Neuron (in vitro differentiated cells): Measurements from ENCODE around the gene RTP1.
"Not testable (repeated sequence)": the region's sequence is repeated elsewhere in the genome, so short reads cannot be mapped to it uniquely, and the experiment has no call there.

ENCODE experiments used
- H2AFZ ChIP-seq: one replicate; pipeline ENCODE4 v1.6.1; 2013; ENCODE audit warnings: low read depth, mild to moderate bottlenecking, inconsistent platforms, low read length, moderate library complexity
- H3K27me3 ChIP-seq: one replicate; pipeline ENCODE4 v1.6.1; 2013; ENCODE audit warnings: low read length; ENCODE audit not compliant: insufficient read depth
- H3K36me3 ChIP-seq: one replicate; pipeline ENCODE4 v1.6.1; 2013; ENCODE audit warnings: low read length; ENCODE audit not compliant: insufficient read depth
- H3K4me1 ChIP-seq: one replicate; pipeline ENCODE4 v1.6.1; 2013; ENCODE audit warnings: low read length; ENCODE audit not compliant: insufficient read depth
- H3K4me3 ChIP-seq: 2 replicates; pipeline ENCODE4 v1.5.1; 2013; ENCODE audit warnings: mild to moderate bottlenecking, low read length, moderate library complexity
- H3K9me3 ChIP-seq: one replicate; pipeline ENCODE4 v1.6.1; 2013; ENCODE audit warnings: low read length

RTP1 gene

DNA sequence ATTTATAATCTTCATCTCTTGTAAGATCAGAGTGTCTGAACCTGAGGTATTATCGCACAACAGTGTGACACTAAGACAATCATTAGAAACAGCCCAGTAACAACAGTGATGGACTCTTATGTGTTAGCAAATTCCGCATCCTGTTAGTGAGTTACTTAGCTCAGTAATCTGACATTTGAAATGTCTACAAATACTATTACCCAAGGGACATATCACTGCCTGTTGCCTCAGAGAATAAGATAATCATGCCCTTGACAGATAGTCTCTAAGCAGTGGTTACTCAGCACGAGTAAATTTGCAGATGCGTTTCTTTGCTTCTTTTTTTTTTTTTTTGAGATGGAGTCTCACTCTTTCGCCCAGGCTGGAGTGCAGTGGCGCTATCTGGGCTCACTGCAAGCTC, 13.4 kb upstream of the RTP1 start:
- Histone ChIP-seq H2AFZ (no peak overlapping the region), H3K4me3 (no peak overlapping the region), H3K27me3 (no peaks in the 10 kb centered on the region), H3K36me3 (no peaks in the 10 kb centered on the region), H3K4me1 (peaks cover 14% of the 10 kb centered on the region), H3K9me3 (no peaks in the 10 kb centered on the region)

DNA sequence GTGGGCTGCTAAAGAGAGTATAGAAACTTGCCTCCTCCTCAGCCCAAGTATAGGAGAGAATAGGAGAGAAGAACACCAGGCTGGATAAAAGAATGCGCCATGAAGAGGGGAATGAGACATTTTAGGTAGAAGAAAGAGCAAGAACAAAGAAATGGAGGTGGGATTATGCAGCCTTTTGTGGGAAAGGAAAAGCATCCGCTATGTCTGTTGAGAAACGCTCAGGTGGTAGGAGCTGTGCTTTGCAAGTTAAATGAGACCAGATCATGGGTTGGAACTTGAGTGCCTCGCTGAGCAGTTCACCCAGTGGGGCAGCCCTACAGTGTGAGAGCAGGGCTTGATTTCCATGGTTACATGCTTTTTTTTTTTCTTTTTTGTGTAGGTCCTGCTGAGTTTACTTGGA, 11.5 kb upstream of the RTP1 start:
- H2AFZ ChIP-seq = no peak overlapping the region

DNA sequence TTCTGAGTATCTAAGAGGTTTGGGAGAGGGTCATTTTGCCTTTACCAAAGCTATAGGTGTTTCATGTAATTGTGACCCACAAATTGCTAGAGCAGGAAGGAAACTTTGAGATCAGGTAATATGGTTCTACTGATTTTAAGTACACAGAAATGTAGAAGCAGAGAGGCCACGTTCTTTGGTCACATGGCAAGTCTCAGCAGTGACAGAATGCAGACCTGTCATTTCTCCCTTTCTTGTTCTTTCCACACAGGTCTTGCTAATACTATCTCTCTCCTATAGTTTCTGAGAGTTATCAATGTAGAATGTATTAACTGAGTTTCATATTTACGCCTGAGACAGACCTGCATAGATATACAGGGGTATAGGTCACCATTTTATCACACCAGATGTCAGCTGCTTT, 10.9 kb upstream of the RTP1 start:
- H3K9me3 ChIP-seq = no peaks in the 10 kb centered on the region
- H2AFZ ChIP-seq = no peak overlapping the region
- H3K27me3 ChIP-seq = no peaks in the 10 kb centered on the region
- no peaks in the 10 kb centered on the region for H3K36me3 ChIP-seq
- H3K4me1 ChIP-seq = peaks cover 14% of the 10 kb centered on the region
- no peak overlapping the region for H3K4me3 ChIP-seq

More for the DNA sequence above, 11.5 kb upstream of the RTP1 start:
- Histone ChIP-seq H3K9me3 (no peaks in the 10 kb centered on the region), H3K4me1 (peaks cover 14% of the 10 kb centered on the region), H3K36me3 (no peaks in the 10 kb centered on the region), H3K27me3 (no peaks in the 10 kb centered on the region), H3K4me3 (no peak overlapping the region)

DNA sequence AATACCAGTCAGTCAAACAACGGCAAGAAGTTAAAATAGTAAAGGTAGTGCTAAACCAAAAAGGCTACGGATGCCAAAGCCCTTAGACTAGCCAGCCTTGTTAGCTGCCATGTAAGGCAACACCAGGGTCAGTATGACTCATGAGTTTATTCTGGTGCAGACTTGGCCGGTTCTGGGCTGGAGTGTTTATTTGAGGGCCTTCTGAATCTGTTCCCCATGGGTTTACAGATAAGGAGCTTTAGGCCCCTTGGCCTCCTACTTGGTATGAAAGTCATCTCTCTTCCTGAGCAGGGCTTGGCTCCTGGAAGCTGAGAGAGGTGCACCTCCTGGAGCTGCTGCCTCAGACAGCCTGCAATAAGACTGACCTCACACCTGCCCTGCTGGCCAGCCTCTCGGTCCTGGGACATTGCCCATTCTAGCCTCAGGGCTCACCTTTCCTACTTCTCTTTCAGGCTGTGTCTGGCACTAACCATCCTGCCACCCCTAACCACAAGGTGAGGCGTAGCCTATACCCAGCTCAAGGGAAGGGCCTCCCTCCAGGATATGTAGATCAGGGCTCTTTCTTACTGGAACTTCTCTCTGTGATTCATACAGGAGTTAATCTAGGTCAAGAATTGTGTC, 10.4 kb upstream of the RTP1 start:
- H3K4me3 ChIP-seq = no peak overlapping the region
- no peaks in the 10 kb centered on the region for H3K9me3 ChIP-seq
- H3K27me3 ChIP-seq = no peaks in the 10 kb centered on the region
- H3K4me1 ChIP-seq = peaks cover 14% of the 10 kb centered on the region
- no peak overlapping the region for H2AFZ ChIP-seq
- H3K36me3 ChIP-seq = no peaks in the 10 kb centered on the region

DNA sequence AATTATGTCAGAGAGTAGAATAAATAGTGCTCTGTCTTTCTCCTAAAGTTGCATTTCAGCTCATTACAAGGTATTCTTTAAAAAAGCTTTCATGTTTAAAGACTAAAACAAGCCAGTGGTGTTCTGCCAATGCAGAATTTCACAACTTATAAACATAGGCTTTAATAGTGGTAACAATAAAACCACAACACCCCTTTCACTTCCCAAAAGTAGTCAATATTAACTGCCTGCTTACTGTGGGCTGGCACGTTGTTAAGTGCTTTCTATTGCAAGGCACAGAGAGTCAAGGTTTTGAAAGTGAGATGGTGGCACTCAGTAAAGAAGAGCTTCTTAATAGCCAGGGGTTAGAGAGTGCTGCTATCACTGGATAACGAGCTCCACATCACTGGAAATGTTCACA, 8.4 kb upstream of the RTP1 start:
- no peaks in the 10 kb centered on the region for H3K36me3 ChIP-seq
- H3K4me3 ChIP-seq = no peak overlapping the region
- H3K4me1 ChIP-seq = peaks cover 2% of the 10 kb centered on the region
- no peaks in the 10 kb centered on the region for H3K27me3 ChIP-seq
- H2AFZ ChIP-seq = no peak overlapping the region
- H3K9me3 ChIP-seq = no peaks in the 10 kb centered on the region

DNA sequence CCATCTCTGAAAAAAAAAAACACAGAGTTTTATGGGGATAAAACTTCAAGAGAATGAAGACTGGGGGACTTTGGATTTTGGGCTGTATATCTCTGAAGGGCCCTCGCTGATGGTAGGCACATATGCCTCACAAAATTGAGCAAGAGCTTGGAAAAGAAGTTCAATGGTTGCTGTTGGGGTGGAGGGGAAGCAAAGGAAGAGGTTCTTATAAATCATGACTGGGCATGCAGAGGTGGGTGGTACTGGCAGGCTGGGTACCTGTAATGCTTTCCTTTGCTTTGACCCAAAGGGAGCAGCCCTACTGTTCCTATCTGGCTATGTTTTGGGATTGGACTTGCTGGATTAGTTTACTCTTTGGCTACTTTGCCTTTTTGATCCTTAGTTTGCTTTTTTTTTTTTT, 6.0 kb upstream of the RTP1 start:
- Histone ChIP-seq H3K4me3 (no peak overlapping the region), H3K4me1 (no peaks in the 10 kb centered on the region), H3K27me3 (no peaks in the 10 kb centered on the region), H2AFZ (no peak overlapping the region), H3K36me3 (no peaks in the 10 kb centered on the region), H3K9me3 (no peaks in the 10 kb centered on the region)

DNA sequence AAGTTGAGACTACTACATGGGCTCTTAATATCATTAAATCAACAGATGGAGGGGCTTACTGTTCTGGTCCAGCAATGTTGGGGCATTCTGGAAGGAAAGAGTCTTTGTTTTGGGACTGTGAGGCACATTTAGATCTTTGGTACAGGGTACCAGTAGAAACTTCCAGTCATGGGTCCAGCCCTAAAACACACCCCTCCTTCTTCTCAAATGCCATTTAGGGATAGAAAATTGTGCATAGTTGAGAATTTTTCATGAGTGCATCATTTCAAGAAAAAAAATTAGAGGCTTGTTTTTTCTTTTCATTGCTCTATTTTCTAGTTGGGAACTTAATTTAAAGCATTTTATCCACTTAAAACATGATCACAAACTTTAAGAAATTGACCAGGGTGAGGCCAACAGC, 4.1 kb upstream of the RTP1 start:
- Histone ChIP-seq H3K4me1 (no peaks in the 10 kb centered on the region), H2AFZ (no peak overlapping the region), H3K9me3 (no peaks in the 10 kb centered on the region), H3K4me3 (no peak overlapping the region), H3K27me3 (no peaks in the 10 kb centered on the region), H3K36me3 (no peaks in the 10 kb centered on the region)

DNA sequence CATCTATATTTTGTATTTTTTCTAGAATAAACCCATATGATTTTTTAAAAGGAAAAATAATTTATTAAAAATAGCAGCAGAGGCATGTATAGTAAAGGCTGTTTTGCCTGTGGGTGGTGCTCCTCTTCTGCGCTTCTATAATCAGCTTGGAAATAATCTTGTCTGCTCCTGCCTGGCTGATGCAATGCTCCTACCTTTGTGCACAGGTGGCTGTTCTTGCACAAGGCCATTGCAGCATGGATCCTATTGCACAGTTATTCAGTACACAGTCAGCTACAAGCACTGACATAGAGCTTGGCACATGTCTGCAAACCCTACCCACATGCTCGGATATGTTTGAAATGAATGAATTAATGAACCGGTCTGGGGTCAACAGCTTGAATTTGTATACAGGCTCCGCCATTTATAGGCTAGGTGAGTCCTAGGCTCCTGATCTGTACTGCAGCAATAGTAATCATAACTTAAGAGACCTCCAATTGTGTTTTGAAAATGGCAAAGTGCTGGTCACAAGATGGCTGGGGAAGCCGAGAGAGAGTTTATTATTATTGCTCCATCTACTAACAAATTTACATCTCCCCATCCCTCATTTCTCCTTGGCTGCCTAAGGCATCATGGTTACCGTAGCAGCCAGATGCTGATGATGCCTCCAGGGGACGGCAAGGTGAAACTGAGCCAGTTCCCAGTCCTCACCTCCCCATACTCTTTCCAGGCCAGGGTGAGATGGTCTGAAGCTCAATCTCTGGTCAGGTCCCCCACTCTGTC, 532 bp upstream of the RTP1 start:
- Histone ChIP-seq H3K36me3 (no peaks in the 10 kb centered on the region), H3K9me3 (no peaks in the 10 kb centered on the region), H2AFZ (no peak overlapping the region), H3K27me3 (no peaks in the 10 kb centered on the region), H3K4me1 (no peaks in the 10 kb centered on the region), H3K4me3 (no peak overlapping the region)

DNA sequence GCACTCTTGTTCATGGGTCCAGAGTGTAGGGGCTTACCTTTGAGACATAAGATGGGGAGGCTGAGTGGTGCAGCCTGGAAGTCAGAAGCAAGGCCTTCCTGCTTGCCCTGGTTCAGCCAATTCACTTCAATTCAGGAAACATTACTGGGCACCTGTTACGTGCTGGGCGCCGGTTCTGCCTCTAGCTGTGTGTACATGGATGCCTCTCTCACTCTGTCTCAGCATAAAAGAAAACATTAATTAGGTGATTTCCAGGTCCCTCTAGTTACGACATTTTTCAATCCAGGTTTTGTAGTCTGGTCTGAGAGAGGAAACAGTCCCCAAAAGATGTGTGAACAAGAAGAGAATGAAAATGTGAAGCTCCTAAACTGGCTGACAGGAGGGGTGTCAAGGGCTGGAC, 1.2 kb downstream of the RTP1 start:
- Histone ChIP-seq H3K4me1 (no peaks in the 10 kb centered on the region), H3K36me3 (no peaks in the 10 kb centered on the region), H3K4me3 (no peak overlapping the region), H2AFZ (no peak overlapping the region), H3K9me3 (no peaks in the 10 kb centered on the region), H3K27me3 (no peaks in the 10 kb centered on the region)

DNA sequence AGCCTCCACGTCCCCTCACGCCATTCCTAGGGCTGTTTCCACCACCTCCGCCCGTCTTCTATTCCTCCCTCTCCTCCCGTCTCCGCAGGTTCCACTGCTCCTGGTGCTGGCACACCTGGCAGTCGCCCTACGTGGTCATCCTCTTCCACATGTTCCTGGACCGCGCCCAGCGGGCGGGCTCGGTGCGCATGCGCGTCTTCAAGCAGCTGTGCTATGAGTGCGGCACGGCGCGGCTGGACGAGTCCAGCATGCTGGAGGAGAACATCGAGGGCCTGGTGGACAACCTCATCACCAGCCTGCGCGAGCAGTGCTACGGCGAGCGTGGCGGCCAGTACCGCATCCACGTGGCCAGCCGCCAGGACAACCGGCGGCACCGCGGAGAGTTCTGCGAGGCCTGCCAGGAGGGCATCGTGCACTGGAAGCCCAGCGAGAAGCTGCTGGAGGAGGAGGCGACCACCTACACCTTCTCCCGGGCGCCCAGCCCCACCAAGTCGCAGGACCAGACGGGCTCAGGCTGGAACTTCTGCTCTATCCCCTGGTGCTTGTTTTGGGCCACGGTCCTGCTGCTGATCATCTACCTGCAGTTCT, 2.3 kb downstream of the RTP1 start:
- not testable (repeated sequence) for H3K4me3 ChIP-seq, H3K36me3 ChIP-seq, H3K27me3 ChIP-seq, H3K9me3 ChIP-seq, H3K4me1 ChIP-seq, H2AFZ ChIP-seq

DNA sequence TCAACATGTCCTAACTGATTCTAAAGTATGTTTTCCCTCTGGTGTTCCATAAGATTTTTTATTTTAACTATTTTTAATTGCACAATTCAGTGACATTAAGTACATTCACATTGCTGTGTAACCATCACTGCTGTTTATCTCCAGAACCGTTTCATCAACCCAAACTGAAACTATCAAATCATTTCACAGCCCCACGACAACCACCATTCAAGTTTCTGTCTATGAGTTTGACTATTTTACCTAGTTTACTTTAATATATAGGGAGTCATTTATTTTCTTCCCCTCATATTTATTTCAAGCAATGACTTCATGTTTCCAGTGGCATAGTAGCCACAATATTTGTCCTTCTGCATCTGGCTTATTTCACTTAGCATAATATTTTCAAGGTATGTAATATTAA, 8.4 kb downstream of the RTP1 start:
- peaks cover 4% of the 10 kb centered on the region for H3K27me3 ChIP-seq
- no peaks in the 10 kb centered on the region for H3K9me3 ChIP-seq
- no peak overlapping the region for H2AFZ ChIP-seq
- no peaks in the 10 kb centered on the region for H3K36me3 ChIP-seq
- no peak overlapping the region for H3K4me3 ChIP-seq
- H3K4me1 ChIP-seq = no peaks in the 10 kb centered on the region

DNA sequence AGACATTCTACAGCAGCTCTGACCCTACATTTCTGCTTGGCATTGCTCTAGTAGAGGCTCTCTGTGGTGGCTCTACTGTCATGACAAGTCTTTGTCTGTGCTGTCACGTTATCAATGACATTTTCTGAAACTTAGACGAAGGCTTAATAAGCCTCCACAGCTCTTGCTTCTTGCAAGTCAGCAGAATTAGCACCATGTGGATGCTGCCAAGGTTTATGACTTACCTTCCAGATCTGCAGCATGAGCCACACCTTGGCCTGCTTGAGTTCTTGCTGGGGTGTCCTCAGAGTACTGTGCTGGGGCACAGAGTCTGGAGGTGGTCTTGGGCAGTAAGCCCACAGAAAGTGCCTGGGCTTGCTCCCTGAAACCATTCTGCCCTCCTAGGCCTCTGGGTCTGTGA, 9.8 kb downstream of the RTP1 start:
- H2AFZ ChIP-seq = no peak overlapping the region
- no peaks in the 10 kb centered on the region for H3K4me1 ChIP-seq
- H3K4me3 ChIP-seq = no peak overlapping the region
- no peaks in the 10 kb centered on the region for H3K9me3 ChIP-seq
- H3K36me3 ChIP-seq = no peaks in the 10 kb centered on the region
- peaks cover 5% of the 10 kb centered on the region for H3K27me3 ChIP-seq

DNA sequence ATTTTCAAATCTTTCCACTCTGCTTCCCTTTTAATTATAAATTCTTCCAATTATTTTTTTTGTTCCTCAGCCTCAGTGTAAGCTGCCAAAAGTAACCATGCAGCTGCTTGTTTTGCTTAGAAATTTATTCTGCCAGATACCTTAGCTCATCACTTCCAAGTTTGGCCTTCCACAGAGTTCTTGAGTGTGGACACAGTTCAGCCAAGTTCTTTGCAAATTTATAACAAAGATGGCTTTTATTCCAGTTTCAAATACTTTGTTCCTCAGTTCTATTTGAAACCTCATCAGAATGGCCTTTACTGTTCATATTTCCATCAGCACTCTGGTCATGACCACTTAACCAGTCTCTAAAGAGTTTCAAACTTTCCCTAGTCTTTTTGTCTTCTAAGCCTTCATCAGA, 10.3 kb downstream of the RTP1 start:
- H3K4me1 ChIP-seq = no peaks in the 10 kb centered on the region
- H3K27me3 ChIP-seq = peaks cover 5% of the 10 kb centered on the region
- no peak overlapping the region for H3K4me3 ChIP-seq
- no peaks in the 10 kb centered on the region for H3K9me3 ChIP-seq
- H2AFZ ChIP-seq = no peak overlapping the region
- no peaks in the 10 kb centered on the region for H3K36me3 ChIP-seq
